H1 (cell line): ENCODE measurements around the gene MUC5AC. TPM values are rescaled to one million over a fixed set of nuclear protein-coding genes. Genes with fewer than 3 reads are reported as not detected.

Source experiments
- CEBPB ChIP-seq: IDR thresholded peaks from 2 replicates; pipeline ENCODE4 v1.6.1; 2012; ENCODE audit warnings: low read depth, low read length
- CTBP2 ChIP-seq: IDR thresholded peaks from 2 replicates; pipeline ENCODE4 v1.7.0; 2011; ENCODE audit warnings: borderline replicate concordance, mild to moderate bottlenecking, moderate library complexity, mixed read lengths, low read length; ENCODE audit not compliant: insufficient read depth, insufficient read length
- KDM4A ChIP-seq: IDR thresholded peaks from one replicate; pipeline ENCODE4 v1.7.1; 2012; ENCODE audit warnings: low read depth, mild to moderate bottlenecking, moderate library complexity, low read length, inconsistent platforms; ENCODE audit not compliant: severe bottlenecking
- ZNF274 ChIP-seq: IDR thresholded peaks from 2 replicates; pipeline ENCODE4 v1.7.0; 2012; ENCODE audit warnings: low read length, borderline replicate concordance; ENCODE audit errors: extremely low read depth
- polyA plus RNA-seq, 7 experiments: library from polyadenylated mRNA; depleted of rRNA in 3 of 7; stranded (reverse) in 5 of 7; unstranded in 2 of 7; fragments of >200 nt in 5 of 7; fragments of 200-250 nt in 2 of 7; gene quantifications; 1 replicate in 5 of 7; 2 replicates in 1 of 7; 4 replicates in 1 of 7; pipeline versions ENCODE4 v1.2.1 to v1.2.3, GENCODE V29; 2011 to 2013; ENCODE audit warnings: missing spikeins in 2 of 7, mixed read lengths in 2 of 7
- total RNA-seq: library from RNA; stranded (reverse); fragmentation: NEBNext Ultra II Directional; extraction: Animal tissue kit (Norgen Biotek cat#: 25700); gene quantifications from 2 replicates; pipeline ENCODE4 v1.2.1, GENCODE V29; 2021

MUC5AC gene
- total and polyA plus RNA-seq, 2 of the 8 experiments (the other 6 are each of a cell fraction or from before 2014, with no cell fraction given): not detected

DNA sequence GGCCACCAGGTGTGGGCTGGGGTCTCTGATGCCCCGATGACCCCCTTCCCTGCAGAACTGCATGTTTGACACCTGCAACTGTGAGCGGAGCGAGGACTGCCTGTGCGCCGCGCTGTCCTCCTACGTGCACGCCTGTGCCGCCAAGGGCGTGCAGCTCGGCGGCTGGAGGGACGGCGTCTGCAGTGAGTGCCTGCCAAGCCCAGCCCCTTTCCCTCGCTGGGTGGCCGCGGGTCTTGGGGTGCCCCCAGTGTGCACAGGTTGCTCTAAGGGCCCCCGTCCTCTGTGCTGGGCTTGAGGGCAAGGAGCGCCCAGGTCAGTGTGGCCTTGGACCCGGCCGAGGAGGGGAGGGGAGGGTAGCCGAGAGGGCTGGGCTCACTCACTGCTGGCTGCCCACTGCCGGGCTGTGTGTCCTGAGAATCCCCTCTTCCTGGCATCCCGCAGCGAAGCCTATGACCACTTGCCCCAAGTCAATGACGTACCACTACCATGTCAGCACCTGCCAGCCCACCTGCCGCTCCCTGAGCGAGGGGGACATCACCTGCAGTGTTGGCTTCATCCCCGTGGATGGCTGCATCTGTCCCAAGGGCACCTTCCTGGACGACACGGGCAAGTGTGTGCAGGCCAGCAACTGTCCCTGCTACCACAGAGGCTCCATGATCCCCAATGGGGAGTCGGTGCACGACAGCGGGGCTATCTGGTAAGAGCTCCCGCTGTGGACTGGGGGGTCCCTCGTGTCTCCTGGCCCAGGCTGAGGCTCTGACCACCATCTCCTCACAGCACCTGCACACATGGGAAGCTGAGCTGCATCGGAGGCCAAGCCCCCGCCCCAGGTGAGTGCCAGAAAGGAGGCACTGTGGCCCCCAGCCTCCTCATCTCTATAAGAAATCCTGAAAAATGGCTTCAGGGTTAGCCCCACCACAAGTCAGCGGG, 17.0 kb downstream of the MUC5AC start (continued):
- TF ChIP-seq ZNF274: no peak
- no peak for TF ChIP-seq KDM4A
- TF ChIP-seq CTBP2: no peak
- no peak for TF ChIP-seq CEBPB
